ENCODE measurements around the gene CPN2. TPM values are rescaled to one million over a fixed set of nuclear protein-coding genes. Genes with fewer than 3 reads are reported as not detected.

Gene CPN2
- total RNA-seq, 1 donor from 2014 or later: not detected

DNA sequence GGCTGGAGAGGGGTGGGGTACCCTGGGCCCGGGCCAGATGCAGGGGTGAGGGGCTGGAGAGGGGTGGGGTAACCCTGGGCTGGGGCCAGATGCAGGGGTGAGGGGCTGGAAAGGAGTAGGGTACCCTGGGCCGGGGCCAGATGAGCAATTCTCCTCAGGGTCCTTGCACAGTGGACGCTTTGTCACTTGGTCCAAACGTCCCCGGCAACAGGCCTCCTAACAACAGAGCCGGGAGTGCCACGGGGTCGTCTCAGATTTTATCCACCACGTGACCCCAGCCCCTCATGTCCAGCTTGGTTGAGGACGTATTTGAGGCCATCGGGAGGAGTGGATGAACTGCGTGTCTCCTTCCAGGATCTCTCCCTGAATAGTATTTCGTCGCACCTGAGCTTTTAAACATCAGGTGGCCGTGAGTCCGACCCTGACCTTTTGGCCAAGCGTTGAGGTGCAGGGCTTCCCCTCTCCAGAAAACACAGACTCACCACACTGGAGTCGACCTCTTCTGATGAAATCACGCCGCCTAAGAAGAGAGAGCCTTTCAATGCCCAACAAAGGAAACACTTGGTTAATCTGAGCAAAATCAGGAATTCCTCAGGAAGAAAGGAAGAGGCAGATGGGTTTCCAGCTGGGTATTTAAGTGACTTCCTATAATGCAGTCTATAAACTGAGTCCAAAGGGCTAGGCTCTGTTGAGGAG lies 31.2 kb upstream of the CPN2 start:
- no peak for TF ChIP-seq CTCF (conservative IDR thresholded peaks at IDR 0.05; ENCODE audit: low read depth, low read length)
- H3K4me3 ChIP-seq (ENCODE audit: low read depth, low read length): no peak overlapping the region
- DNase-seq (ENCODE audit: low read depth): no peak

DNA sequence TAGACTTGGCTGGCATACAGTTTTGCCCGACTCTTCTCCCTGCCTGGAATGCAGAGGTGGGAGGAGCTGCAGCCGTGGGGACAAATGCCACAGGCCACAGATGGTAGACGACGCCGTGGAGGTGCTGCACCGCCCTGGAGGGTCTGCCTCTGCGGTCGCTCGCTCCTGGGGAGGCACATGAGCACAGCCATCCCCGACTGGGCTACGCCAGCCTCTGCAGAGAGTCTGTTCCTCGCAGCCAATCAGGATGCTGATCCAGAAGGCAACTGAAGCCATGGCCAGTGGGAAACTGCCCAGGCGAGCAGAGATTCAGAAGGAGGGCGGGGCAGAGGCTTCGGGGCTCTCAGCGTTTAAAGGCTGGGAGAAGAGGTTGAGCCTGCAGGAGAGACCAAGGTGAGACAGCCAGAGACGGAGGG lies 30.3 kb upstream of the CPN2 start:
- no peak for TF ChIP-seq CTCF (conservative IDR thresholded peaks at IDR 0.05; ENCODE audit: low read depth, low read length)
- H3K4me3 ChIP-seq (ENCODE audit: low read depth, low read length): no peak overlapping the region
- DNase-seq (ENCODE audit: low read depth): no peak

- DNase-seq (ENCODE audit: low read depth): no peak
- TF ChIP-seq CTCF (conservative IDR thresholded peaks at IDR 0.05; ENCODE audit: low read depth, low read length): no peak
- H3K4me3 ChIP-seq (ENCODE audit: low read depth, low read length): no peak overlapping the region
These were observed 29.2 kb upstream of the CPN2 start for GRCh38 chr3:194380326-194380725.

DNA sequence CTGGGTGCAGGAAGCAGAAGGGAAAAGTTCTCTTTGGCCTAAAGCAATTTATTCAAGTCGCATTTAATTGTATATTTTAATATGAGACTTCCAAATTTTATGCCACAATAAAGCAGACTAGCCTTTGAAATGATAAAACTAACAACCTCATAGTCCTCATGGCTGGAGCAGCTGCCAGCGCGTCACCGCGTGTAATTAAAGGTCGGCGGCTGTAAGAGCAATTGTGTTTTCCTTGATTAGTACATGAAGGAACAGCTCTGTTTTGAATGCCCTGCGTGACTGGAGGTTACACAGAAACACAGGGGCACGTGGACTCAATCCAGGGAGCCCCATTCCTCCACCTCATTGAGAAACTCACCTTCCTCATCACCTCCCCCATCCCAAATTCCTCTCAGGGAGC lies 28.5 kb upstream of the CPN2 start:
- no peak for DNase-seq (ENCODE audit: low read depth)
- H3K4me3 ChIP-seq (ENCODE audit: low read depth, low read length): no peak overlapping the region
- TF ChIP-seq CTCF (conservative IDR thresholded peaks at IDR 0.05; ENCODE audit: low read depth, low read length): no peak

GRCh38 chr3:194379231-194379630 lies 28.1 kb upstream of the CPN2 start:
- no peak for TF ChIP-seq CTCF (conservative IDR thresholded peaks at IDR 0.05; ENCODE audit: low read depth, low read length)
- DNase-seq (ENCODE audit: low read depth): no peak
- H3K4me3 ChIP-seq (ENCODE audit: low read depth, low read length): no peak overlapping the region

DNA sequence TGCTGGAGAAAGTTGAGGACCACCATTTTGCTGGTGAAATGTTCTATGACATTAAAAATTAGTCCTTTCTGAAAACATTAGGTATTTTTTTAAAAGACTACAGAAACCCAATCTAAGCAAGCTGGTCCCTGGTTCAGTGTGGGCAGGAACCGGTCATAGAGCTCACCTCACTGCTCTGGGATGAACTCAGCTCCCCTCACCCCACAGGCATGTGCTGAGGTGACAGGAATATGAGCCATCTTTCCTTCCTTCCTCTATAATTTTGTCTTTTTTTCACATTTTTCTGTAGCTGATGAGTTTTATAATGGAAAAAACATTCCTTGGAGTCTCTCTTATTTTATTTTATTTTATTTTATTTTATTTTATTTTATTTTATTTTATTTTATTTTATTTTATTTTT lies 26.6 kb upstream of the CPN2 start:
- TF ChIP-seq CTCF (conservative IDR thresholded peaks at IDR 0.05; ENCODE audit: low read depth, low read length): no peak
- DNase-seq (ENCODE audit: low read depth): no peak
- no peak overlapping the region for H3K4me3 ChIP-seq (ENCODE audit: low read depth, low read length)

DNA sequence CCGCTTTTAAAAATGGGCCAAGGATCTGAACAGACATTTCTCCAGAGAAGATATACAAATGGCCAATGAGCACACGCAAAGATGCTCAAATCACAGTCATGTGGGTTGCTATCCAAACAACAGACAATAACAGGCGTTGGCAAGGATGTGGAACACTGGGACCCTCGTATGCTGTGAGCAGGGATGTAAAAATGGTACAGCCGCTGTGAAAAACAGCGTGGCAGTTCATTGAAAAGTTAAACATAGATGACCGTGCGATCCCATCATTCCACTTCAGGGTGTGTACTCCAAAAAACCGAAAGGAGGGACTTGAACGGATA lies 25.1 kb upstream of the CPN2 start:
- H3K4me3 ChIP-seq (ENCODE audit: low read depth, low read length): no peak overlapping the region
- no peak for TF ChIP-seq CTCF (conservative IDR thresholded peaks at IDR 0.05; ENCODE audit: low read depth, low read length)
- DNase-seq (ENCODE audit: low read depth): no peak

Measured in epithelial cell of proximal tubule (primary cell).